ENCODE results near the gene CYP4F22. TPM values are rescaled to one million over a fixed set of nuclear protein-coding genes. Genes with fewer than 3 reads are reported as not detected.
"Not testable (repeated sequence)": the region's sequence is repeated elsewhere in the genome, so short reads cannot be mapped to it uniquely, and the experiment has no call there.

Gene CYP4F22
- total RNA-seq, 1 experiment from 2014 or later = 4.9 TPM

DNA sequence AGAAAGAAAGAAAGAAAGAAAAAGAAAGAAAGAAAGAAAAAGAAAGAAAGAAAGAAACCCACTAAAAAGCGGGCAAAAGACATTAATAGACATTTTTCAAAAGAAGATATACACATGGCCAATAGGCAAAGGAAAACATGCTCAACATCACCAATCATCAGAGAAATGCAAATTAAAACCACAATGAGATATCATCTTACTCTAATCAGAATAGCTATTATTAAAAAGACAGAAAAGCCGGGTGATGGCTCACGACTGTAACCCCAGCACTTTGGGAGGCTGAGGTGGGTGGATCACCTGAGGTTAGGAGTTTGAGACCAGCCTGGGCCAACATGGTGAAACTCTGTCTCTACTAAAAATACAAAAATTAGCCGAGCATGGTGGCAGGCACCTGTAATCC, 34.5 kb upstream of the CYP4F22 start:
- H3K4me3 ChIP-seq (replicated peaks in 1 of 2; ENCODE audit: low read depth in 1 of 2, low read length in 2 of 2); H3K4me2 ChIP-seq (ENCODE audit: low read length); intact Hi-C loops (cut with micrococcal nuclease); H3K27me3 ChIP-seq (ENCODE audit: insufficient read depth, low read length); H3K9me3 ChIP-seq (ENCODE audit: control insufficient read depth in 1 of 2, insufficient read depth in 1 of 2, low read depth in 1 of 2, low read length in 2 of 2); ATAC-seq; BruUV-seq (replicated peaks); H4K20me1 ChIP-seq (ENCODE audit: insufficient read depth); H3K4me1 ChIP-seq (ENCODE audit: control insufficient read depth in 1 of 2, insufficient read depth in 2 of 2, low read length in 2 of 2); H2AFZ ChIP-seq (ENCODE audit: low read depth, low read length, poor library complexity, severe bottlenecking); H3K36me3 ChIP-seq (ENCODE audit: control insufficient read depth in 1 of 2, insufficient read depth in 2 of 2, low read length in 2 of 2); H3K27ac ChIP-seq (ENCODE audit: low read depth, low read length); POLR2A ChIA-PET; DNase-seq (ENCODE audit: low read depth, low spot score); H3K9me2 ChIP-seq (ENCODE audit: insufficient read depth); RAD21 ChIA-PET (ENCODE audit: low non-redundant PET in 1 of 2, low total read pairs in 2 of 2, uncharacterized antibody in 2 of 2, unreplicated experiment in 2 of 2); H3K9ac ChIP-seq (ENCODE audit: low read length); H3K79me2 ChIP-seq (ENCODE audit: insufficient read depth, low read length): not testable (repeated sequence)
- CTCF ChIA-PET = interaction anchor here (0.8 kb wide), 1 partner anchor 20 kb away, joined by 3 read pairs; no protein-coding TSS in a partner anchor

- no peak overlapping the region for H3K4me3 ChIP-seq (replicated peaks in 1 of 2; ENCODE audit: low read depth in 1 of 2, low read length in 2 of 2)
- no peaks in the 10 kb centered on the region for H3K79me2 ChIP-seq (ENCODE audit: insufficient read depth, low read length)
- no peak overlapping the region for H3K9ac ChIP-seq (ENCODE audit: low read length)
- H3K4me1 ChIP-seq (ENCODE audit: control insufficient read depth in 1 of 2, insufficient read depth in 2 of 2, low read length in 2 of 2) = no peaks in the 10 kb centered on the region
- ATAC-seq (no peak), DNase-seq (ENCODE audit: low read depth, low spot score) (no peak)
- H3K36me3 ChIP-seq (ENCODE audit: control insufficient read depth in 1 of 2, insufficient read depth in 2 of 2, low read length in 2 of 2) = no peaks in the 10 kb centered on the region
- intact Hi-C loops (cut with micrococcal nuclease) = no loop called here
- H3K4me2 ChIP-seq (ENCODE audit: low read length) = no peak overlapping the region
- no peaks in the 10 kb centered on the region for H3K9me3 ChIP-seq (ENCODE audit: control insufficient read depth in 1 of 2, insufficient read depth in 1 of 2, low read depth in 1 of 2, low read length in 2 of 2)
- H3K9me2 ChIP-seq (ENCODE audit: insufficient read depth) = no peaks in the 10 kb centered on the region
- no peak overlapping the region for H2AFZ ChIP-seq (ENCODE audit: low read depth, low read length, poor library complexity, severe bottlenecking)
- H3K27me3 ChIP-seq (ENCODE audit: insufficient read depth, low read length) = no peaks in the 10 kb centered on the region
- RAD21 ChIA-PET (ENCODE audit: low non-redundant PET in 1 of 2, low total read pairs in 2 of 2, uncharacterized antibody in 2 of 2, unreplicated experiment in 2 of 2) = no interaction called here
- no peak overlapping the region for H3K27ac ChIP-seq (ENCODE audit: low read depth, low read length)
- no TSS peak for BruUV-seq (replicated peaks)
- TF ChIP-seq CTCF (IDR thresholded peaks at IDR 0.05 in 2 of 3, conservative IDR thresholded peaks at IDR 0.05 in 1 of 3; ENCODE audit: borderline replicate concordance in 1 of 3, insufficient read depth in 1 of 3, low read depth in 2 of 3, low read length in 2 of 3) (no peak), ATF3 (IDR thresholded peaks at IDR 0.05) (no peak), CBX3 (IDR thresholded peaks at IDR 0.05; ENCODE audit: low read depth) (no peak), JUND (IDR thresholded peaks at IDR 0.05) (no peak), EZH2phosphoT487 (IDR thresholded peaks at IDR 0.05; ENCODE audit: borderline replicate concordance) (no peak), MAX (IDR thresholded peaks at IDR 0.05) (no peak), YY1 (IDR thresholded peaks at IDR 0.05; ENCODE audit: extremely low read depth, insufficient replicate concordance, low read depth, low read length) (no peak), EZH2 (IDR thresholded peaks at IDR 0.05) (no peak), ZBTB33 (IDR thresholded peaks at IDR 0.05; ENCODE audit: extremely low read depth, insufficient replicate concordance, low read length) (no peak), SIN3A (IDR thresholded peaks at IDR 0.05; ENCODE audit: low read depth) (no peak)
- no peaks in the 10 kb centered on the region for H4K20me1 ChIP-seq (ENCODE audit: insufficient read depth)
- CTCF ChIA-PET = no interaction called here
- POLR2A ChIA-PET = no interaction called here
Measured at GRCh38 chr19:15475169-15475568, 33.2 kb upstream of the CYP4F22 start.

All from HCT116 (cell line).